Measurements from ENCODE around the gene PSMB8.

Gene PSMB8

DNA sequence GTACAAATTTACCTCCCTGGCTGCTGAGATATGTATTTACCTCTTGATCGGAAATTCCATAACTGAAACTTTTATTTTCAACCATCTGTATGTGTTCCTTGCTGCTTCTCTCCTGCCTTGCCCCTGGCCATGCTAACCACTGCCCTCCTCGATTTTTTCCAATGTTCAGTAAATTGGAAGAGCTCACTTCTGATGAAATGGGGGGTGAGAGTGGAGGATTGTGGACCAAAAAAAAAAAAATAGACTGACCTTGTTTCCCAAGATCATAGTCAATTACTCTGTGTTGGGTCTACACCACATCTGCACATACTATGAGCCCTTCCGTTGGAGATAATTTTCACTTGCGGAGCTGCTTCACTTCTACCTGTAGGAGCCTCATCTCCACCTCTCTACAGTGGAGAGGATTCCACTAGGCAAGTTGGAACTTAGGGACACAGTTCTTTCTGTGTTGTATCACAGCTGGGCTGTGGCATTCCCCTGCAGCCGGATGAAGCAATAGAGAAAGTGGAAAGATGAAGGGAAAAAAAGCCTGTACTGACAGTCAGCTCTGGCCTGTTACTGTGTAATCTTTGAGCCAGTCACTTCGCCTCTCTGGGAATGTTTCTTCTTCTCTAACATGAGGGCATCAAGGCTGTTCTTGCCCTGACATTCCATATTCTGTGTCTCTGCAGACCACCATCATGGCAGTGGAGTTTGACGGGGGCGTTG, 11.8 kb upstream of the PSMB8 start:
- no peak for DNase-seq (ENCODE audit: low read depth)

DNA sequence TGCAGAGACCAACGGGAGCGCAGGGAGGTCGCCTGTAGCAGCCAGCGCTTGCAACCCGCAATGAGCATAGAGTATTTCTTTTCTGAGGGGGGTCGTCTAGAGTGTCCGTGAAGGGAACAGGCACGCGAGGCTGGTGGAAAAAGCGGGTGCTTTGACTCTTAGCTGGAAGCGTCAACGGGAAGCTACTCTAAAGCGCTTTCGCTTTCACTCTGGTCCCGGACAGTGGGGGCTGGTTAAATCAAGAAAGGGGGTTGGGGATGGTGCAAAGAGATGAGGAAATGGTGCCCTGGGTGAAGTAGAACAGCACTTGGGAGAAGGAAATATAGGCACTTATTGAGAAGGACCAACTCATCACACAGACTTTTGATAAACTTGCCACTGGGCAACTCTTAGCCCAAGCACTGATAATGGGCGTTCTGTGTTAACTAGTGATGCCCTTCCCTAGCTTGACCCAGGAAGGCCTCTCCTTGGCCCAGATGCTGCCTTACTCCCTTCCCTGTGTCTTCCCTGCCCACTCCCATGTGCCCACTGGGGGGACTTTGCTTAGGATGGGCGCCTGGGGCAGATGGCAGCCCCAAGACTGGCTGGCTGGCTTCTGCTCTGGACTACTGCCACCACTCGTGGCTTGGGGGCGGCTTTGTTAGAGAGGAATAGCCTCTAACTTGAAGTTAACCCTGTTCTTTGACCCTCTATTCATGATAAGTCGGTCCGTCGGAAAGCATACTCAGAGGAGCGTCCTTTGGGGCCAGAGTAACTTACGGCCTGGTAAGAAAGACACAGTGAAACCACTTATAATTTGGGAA, 10.7 kb upstream of the PSMB8 start:
- DNase-seq (ENCODE audit: low read depth) = peak; percentile 33

DNA sequence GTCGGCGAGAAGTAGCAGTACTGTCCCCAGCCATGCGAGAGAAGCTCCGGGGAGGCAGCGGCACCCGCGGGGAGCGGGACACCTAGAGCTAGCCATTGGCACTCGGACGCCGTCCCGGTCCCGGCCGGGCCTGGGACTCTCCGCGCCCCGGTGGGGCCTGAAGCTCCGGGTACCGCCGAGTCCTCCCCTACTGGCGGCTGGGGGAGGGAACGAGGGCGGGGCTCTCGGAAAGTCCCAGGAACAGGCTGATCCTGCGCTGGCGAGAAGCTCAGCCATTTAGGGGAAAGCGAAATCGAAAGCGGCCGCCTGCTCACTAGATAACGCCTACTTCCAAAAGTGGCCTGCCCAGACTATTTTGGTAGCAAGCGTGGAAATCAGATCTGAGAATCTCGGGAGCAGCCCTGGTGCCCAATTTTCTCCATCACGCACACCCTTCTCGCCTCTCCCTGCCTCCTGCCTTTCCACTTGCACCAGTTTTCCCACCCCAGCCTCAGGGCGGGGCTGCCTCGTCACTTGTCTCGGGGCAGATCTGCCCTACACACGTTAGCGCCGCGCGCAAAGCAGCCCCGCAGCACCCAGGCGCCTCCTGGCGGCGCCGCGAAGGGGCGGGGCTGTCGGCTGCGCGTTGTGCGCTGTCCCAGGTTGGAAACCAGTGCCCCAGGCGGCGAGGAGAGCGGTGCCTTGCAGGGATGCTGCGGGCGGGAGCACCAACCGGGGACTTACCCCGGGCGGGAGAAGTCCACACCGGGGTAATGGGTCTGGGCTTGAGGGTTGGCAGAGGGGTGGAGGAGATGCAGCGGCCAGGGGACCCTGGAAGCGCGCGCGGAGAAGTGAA, 9.9 kb upstream of the PSMB8 start, which contains the start of the genes PSMB9 and TAP1:
TSS of gene PSMB9 (plus strand) at position 652 of the 835 bp plus-strand sequence. CDS start at position 690, 38 bp downstream.
TSS of gene TAP1 (minus strand) at position 164 of the 835 bp plus-strand sequence. CDS start at position 96, 68 bp downstream.
- peak; percentile 92 for DNase-seq (ENCODE audit: low read depth)

DNA sequence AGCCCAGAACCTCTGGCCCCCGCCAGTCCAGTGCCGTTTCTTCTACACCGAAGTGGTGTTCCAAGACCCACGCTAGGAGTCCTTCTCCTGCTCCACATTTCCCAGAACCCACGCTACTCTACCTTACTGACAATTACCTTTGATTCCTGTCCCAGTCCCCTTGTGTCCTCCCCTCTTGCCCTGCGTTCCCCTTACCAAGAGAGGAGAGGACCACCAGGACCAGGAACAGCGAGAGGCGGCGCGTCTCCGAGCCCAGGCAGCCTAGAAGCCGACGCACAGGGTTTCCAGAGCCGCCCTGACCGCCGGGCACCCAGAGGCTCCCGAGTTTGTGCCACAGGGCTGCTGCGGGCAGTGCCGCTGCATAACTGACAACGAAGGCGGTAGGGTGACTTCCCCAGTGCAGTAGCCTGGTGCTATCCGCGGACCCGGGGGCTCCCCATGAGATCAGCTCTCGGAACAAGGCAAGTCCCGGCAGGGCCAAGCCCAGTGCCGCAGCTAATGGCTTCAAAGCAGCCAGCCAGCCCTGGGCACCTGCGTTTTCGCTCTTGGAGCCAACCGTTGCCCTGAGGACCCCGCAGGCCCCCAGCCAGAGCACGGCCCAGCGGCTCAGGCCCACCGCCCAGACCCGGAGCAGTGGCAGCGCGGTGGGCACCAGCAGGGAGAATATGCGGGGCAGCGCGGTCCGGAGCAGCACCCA, 9.1 kb upstream of the PSMB8 start:
- peak; percentile 34 for DNase-seq (ENCODE audit: low read depth)

DNA sequence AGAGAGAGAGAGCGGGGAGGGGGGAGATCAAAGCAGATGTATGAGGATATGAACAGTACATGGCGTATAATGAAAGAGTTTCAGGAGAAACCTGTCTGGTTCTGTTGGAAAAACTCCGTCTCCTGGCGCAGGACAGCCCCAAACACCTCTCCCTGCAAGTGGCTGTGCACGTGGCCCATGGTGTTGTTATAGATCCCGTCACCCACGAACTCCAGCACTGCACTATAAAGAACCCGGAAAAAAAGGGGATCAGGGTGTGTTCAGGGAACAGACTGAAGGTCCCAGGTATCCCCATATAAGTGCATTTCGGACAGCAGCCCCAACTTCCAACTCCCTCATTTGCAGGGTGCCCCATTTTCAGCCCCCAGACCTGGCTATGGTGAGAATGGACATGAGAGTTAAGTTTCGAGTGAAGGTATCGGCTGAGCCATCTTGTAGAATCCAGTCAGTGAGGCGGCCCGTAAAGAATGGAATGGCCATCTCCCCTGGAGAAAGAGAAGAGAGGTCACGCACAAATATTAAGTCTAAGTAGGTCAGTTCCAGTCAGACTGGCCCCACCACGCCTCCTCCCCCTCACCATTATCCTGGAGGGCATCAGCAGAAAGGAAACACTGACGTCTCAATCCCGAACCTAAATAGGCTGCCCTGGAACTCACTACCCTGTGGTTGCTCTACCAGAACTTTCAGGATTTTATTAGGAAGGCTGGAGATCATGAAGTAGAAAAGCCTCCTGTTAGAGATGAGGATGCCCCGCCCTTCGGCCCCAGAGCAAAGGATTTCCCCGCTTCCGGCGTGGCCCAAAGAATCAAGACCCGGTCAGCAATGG, 8.4 kb upstream of the PSMB8 start:
- DNase-seq (ENCODE audit: low read depth) = no peak

DNA sequence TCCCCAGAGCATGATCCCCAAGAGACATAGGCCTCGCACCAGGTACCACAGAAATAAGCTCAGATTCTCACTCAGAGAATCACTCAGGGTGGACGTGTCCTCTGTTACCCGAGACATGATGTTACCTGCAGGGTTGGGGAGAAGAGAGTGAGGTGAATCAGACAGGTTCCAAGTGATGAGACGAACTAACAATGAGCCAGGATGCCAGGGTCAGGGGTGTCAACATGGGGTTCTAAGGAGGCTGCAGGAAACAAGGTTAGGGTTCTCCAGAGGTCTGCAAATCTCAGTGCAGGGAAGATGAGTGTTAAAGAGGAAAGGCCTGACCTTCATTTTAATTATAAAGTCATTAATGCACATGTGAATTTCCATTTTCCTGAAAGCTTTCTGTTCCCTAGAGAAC, 7.2 kb upstream of the PSMB8 start:
- DNase-seq (ENCODE audit: low read depth) = no peak

DNA sequence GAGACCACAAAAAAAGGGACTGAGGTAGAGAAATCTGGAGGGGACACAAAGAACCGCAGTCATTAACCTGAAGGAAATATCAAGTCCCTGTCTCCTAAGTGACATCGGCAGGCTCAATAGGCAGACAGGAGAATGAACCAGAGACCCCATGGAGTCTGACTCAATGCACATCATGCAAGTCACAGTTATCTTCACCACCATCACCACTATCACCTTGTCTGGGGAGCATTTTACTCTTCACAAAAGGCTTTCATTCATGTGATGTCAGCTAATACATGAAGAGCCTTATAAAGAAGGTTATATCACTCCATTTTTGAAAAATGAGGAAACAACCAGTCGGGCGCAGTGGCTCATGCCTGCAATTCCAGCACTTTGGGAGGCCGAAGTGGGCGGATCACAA, 5.3 kb upstream of the PSMB8 start:
- DNase-seq (ENCODE audit: low read depth) = no peak

DNA sequence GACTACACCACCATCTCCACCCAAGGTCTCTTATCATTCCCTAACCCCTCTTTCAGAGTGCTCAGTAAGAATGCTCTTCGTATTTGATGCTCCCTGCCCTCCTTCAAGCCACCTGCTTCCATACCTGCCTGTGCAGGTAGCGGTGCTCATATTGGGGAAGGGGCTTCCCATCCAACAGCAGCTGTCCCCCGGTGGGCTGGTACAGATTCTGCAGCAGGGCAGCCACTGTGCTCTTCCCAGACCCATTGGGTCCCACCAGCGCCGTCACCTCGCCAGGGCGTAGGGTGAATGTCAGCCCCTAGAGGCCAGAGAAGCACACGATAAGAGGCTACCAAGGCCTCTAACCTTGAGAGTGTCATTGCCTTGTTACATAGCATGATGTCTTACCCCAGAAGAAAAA, 3.9 kb upstream of the PSMB8 start:
- DNase-seq (ENCODE audit: low read depth) = no peak

DNA sequence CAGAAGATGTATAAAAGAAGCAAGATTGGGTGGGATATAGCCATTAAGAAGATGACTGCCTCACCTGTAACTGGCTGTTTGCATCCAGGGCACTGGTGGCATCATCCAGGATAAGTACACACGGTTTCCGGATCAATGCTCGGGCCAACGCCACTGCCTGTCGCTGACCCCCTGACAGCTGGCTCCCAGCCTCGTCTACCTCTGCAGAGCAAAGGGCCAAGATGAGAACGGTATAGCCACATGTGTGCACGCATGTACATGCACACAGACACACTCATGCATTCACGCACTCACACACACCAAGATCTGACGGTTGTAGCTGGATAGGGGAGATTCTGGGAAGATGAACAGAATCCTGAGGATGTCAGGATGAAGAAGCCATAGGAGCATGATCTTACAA, 3.2 kb upstream of the PSMB8 start:
- no peak for DNase-seq (ENCODE audit: low read depth)

DNA sequence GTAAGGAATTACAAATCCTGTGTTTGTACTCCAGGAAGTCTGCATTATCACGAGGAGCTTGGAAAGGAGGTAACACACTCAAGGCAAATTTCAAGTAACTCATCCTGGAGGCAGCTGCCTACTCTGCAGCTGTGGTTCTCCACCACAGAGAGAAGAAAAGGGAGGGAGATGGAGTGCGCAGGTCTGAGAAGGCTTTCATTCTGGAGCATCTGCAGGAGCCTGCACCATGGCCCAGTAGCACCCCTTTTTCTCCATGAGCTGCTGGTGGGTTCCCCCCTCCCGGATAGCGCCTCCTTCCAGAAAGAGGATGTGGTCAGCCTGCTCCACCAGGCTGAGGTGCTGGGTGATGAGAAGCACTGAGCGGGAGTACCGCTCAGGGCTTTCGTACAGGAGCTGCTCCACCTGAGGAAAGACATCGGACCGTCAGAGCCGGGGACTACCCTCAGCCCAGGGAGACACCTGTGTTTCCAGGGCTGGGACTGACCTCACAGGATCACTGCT, 1.6 kb upstream of the PSMB8 start:
- peak; percentile 20 for DNase-seq (ENCODE audit: low read depth)

DNA sequence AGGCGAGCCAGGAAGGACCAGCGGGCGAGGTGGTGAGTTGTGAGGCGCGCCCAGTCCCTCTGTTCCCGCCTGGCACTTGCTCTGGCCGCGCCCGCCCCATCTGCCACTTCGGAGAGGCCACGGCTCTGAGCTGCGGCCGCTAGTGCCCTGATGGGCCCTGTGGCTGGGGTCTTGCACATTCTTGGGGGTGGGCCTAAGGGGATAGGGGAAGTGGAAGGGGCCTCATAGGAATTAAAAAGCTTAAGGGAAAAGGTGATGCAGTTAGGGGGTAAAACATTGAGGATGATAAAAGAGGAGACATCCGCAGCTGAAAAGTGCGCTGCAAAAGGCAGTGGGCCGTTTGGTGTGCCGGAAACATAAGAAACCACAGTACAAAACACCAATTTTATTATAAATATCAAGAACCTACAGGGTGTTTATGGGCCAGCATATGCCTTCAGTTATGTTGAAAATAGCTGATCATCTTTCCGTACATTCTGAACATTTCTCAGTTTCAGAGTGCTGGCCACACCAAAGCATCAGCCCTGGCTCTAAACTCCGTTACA, 1.1 kb upstream of the PSMB8 start:
- DNase-seq (ENCODE audit: low read depth) = no peak

DNA sequence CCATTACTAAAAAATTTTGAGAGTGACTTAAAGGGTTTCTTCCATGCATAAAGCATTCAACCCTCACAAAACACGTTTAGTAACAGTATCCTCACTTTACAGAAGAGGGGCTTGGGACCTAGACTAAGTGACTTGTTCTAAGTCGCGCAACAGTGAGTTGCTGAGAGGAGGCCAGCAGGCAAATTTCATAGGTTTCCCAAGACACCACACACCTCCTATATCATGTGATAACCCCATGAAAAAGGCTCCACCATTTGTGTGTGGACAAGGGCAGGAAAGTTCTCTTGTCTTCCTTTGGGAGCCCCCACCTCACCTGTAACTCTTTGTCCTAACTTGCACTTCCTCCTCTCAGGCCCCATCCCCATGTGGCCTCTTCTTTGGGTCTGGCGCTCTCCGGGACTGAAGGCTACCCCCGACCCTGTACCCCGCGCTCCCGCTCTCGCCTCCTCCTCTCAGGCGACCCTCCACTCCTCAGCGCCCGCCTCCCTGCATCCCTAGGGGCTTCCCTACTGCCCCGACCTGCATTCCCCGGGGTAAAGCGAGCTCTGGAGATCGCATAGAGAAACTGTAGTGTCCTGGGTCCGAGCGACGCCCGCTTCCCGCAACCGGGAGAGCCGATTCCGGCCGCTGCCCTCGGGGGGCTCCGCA, 392 bp downstream of the PSMB8 start:
- DNase-seq (ENCODE audit: low read depth) = no peak

DNA sequence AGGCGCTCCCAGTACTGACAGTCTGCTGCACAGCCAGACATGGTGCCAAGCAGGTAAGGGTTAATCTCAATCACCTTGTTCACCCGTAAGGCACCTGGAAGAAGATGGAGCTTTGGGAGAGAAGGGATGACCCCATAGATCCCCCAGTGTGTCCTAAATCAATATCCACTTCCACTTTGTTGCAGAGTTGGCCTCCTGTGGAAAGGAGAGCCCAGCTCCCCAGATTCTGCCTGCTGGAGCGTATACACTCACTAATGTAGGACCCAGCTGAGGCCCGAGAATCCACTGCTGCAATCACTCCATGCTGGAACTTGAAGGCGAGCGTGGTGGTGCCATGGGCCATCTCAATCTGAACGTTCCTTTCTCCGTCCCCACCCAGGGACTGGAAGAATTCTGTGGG, 1.2 kb downstream of the PSMB8 start:
- DNase-seq (ENCODE audit: low read depth) = no peak

DNA sequence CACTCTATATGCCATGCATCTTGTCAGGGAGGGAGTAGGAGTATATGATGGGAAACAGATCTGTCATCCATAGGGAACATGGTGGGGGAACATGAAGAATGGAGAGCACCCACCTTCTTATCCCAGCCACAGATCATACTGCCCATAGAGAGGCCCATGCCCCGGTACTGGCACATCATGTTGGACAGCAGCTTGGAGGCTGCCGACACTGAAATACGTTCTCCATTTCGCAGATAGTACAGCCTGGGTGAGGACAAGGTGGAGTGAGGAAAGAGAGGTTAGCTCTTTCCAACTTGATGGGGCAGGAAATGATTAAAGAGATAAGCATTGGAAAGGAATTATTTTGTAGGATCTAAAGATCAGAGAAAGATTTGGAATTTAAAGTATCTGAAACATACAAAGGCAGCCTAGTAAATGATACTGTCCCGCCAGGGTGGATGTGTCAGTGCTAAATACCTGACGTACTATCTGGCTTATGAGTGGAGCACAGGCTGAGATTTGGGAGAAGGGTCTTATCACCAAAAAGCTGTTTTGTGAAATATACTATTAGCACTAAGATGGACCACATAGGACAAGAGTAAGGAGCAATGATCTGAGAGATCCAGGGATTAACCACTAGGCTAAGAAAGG, 1.7 kb downstream of the PSMB8 start:
- DNase-seq (ENCODE audit: low read depth) = no peak

DNA sequence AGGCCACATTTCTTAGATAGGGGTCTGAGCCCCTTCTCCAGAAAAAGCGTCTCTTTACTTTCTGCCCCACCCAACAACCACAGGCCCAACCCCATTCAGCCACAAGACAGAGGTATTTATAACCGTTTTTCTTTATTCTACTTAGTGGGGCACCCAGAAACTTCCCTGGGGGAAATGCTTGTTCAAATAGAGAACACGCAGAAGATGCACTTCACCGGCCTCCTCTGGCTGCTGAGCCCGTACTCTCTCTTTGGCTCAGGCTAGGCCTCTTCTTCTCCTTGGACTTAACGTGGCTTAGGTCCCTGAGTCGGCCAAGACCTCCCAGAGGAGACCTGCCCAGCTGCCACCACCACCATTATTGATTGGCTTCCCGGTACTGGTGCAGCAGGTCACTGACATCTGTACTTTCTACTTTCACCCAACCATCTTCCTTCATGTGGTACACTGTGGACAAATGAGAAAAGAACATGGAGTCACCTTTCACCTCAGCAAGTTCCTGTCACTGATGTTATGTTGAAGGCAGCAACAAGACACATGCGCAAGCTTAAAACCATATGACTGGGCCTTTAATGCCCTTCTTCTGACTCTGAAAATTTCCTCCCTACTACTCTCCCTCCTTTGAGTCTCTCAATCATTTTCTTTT, 3.1 kb downstream of the PSMB8 start:
- DNase-seq (ENCODE audit: low read depth) = no peak

DNA sequence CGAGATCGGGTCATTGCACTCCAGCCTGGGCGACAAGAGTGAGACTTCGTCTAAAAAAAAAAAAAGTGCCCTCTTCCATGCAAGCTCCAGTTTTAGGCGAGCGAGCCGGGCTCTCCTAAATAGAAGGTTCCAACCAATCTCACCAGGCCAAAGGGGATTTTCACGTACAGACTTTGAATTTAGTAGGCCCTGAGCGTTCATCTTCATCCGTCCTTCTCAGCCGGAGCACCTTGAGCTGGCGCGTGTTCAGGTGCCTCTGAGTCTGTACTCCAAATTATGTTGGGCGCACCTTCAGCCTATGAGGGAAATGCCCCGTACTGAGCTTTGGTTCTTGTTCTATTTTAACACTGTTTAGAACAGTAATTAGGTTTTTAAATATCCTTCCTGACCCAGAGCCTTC, 4.5 kb downstream of the PSMB8 start:
- no peak for DNase-seq (ENCODE audit: low read depth)

DNA sequence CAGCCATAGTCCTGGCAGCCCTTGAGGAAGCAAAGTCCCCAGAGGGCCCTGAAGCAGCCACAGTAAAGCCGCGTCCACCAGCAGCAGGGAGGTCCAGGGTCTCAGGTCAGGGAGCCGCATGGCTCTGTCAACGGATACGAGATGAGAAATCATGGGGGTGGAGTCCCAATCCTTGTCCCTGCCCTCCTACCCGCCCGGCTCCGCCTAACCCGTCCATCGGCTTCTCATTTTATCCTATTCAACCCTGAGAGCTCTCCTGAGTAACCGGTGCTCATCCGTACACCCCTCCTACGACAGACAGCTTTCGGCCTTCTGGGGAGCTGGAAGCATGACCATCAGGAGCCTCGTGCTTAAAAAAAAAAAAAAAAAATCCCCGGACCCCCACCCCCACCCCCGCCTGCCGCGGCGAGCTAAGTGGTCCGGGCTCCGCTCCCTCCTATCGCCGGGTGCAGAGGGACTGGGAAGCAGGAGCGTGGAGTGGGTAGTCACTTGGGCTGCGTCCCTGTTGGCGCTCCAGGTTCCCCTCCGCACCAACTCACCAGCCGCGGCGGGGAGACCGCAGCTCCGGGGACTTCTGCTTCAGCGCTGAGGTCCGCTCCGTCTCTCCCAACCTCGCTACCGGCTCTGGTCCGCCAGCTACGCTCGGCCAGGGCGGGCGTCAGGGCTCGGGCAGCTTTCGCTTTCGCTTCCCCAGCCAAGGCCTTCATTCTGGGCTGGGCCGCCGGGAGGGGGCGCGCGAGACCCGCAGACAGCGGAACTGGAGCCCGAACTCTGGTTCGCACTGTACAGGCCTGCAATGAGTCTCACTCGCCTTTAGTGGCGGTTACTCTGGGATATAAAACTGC, 5.5 kb downstream of the PSMB8 start, which contains the start of gene TAP2:
TSS of gene TAP2 (minus strand) at position 626 of the 845 bp plus-strand sequence. CDS start at position 120, 506 bp downstream.
- peak; percentile 97 for DNase-seq (ENCODE audit: low read depth)

DNA sequence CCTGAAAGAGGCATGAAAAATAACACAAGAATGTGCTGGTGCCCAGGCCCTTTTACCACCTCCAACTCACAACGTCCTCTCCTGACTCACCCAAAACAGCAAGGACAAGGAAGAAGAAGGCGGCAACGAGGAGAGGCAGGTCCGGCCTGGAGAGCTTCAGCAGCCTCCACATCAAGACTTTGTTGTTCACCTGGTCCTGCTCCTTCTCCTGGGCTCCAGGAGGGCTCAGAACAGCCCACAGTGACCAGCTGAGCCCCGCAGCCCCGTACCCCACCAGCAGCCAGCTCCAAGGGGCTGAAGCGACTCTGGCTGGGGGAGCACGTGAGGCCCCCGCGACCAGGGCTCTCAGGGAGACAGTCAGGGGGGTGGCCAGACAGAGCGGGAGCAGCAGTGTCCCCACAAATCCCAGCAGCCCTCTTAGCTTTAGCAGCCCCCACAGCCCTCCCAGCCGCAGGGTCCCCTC, 6.2 kb downstream of the PSMB8 start:
- no peak for DNase-seq (ENCODE audit: low read depth)

Data from T follicular helper cell (primary cell).